Muscle of back (tissue), 11 donors: ENCODE measurements around the gene FBXO21. TPM values are rescaled to one million over a fixed set of nuclear protein-coding genes. Genes with fewer than 3 reads are reported as not detected.

Experiments
- DNase-seq, 3 donors: peaks; one replicate each; pipeline versions ENCODE4 v3.0.0 to v3.0.0-alpha.2; 2013
- polyA plus RNA-seq, 10 donors: library from polyadenylated mRNA; unstranded; fragments of 120-200 nt; gene quantifications; one replicate each; pipeline ENCODE4 v1.2.1, GENCODE V29; 2013; ENCODE audit not compliant: insufficient read length in 10 of 10

The FBXO21 gene
- polyA plus RNA-seq, 10 donors: 20.6 to 27.3 (median 23.4) TPM

DNA sequence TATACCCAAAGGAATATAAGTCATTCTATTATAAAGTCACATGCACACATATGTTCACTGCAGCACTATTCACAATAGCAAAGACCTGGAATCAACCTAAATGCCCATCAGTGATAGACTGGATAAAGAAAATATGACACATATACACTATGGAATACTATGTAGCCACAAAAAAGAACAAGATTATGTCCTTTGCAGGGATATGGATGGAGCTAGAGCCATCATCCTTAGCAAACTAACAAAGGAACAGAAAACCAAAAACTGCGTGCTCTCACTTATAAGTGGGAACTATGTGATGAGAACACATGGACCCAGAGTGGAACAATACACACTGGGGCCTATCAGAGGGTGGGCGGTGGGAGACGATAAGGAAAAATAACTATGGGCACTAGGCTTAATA, 21.3 kb downstream of the FBXO21 start:
- DNase-seq: no peak

GRCh38 chr12:117167769-117168168, 22.5 kb downstream of the FBXO21 start:
- DNase-seq: no peak

DNA sequence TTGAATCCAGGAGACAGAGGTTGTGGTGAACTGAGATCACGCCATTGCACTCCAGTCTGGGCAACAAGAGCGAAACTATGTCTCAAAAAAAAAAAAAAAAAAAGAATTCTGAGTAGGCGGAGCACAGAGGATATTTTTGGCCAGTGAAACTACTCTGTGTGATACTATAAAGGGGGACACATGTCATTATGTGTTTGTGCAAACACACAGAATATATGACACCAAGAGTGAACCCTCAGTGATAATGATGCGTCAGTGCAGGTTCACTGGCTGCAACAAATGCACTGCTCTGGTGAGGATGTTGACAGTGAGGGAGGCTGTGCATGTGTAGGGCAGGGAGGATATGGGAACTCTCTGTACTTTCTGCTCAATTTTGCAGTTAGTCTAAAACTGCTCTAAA, 24.2 kb downstream of the FBXO21 start:
- no peak for DNase-seq

GRCh38 chr12:117165342-117165741, 24.9 kb downstream of the FBXO21 start:
- DNase-seq: no peak

GRCh38 chr12:117162633-117163032, 27.6 kb downstream of the FBXO21 start:
- no peak for DNase-seq

- DNase-seq: no peak
These were observed 28.1 kb downstream of the FBXO21 start for GRCh38 chr12:117162167-117162539.

DNA sequence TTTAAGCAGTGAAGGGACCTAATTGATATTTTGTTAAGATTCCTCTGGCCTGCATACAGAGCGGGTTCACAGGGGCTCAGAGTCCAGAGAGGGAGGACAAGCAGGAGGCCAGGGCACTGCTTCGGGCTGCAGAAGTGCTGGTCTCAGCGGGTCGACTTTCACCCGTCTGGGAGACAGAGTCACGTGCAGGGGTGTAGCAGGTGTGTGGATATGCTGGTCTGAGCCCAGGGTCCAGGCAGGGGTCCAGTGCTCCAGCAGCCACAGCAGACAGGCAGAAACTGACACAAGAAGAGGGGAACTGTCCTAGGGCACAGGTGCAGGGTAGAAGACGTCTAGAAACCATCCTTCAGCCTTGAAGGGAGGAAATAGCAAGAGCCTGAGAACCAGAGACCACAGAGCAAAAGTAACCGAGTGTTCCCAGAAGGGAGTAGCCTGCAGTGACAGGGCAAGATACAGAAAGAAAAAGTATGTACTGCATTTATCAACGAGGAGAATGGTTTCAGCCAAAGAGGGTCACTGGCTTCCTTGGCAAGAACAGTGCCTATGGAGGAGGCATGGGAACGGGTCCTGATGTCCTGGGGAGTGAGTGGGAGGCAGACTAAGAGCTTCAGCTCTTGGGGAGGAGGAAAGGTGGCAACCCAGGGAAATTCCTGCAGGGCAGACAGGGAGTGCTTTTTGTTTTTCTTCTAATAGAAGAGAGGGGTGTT, 28.7 kb downstream of the FBXO21 start:
- DNase-seq: no peak

- no peak for DNase-seq
These were observed 30.6 kb downstream of the FBXO21 start for GRCh38 chr12:117159674-117160073.

GRCh38 chr12:117158911-117159553, 31.2 kb downstream of the FBXO21 start:
- DNase-seq: no peak

GRCh38 chr12:117158096-117158495, 32.2 kb downstream of the FBXO21 start:
- no peak for DNase-seq

DNA sequence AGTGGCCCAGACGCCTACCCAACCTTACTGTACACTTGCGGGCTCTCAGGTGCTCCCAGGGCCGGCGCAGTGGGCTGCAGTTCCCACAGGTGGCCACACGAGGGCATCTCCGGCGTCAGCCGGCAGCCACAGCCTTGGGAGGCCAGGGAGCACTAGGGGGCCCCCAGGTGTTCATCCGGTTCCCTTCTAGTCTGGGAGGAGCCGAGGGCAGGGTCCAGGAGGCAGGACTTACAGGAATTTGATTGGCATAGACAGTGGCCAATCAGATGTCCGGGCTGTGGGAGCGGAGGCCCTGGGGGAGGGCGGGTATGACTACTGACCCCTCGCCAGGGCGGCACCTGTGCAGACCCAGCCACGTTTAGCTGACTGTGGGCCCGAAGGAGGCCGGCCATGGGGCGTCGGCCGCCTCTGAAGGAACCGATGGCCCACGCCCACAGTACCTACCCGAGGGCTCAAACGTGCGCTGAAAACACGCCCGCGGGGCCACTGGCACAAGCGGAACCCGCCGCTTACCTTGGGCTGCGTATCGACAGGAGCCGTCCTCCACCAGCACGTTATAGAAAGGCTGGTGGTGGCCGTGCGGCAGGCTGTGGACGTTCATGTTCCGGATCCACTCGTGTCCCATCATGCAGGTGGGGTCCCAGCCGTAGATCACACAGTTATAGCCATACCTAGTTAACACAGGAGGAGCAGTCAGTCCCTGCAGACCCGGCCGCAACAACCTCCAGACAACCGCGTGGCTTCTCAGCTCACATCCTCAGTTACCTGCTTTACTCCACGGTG, 34.8 kb downstream of the FBXO21 start:
- no peak for DNase-seq

- no peak for DNase-seq
These were observed 37.2 kb downstream of the FBXO21 start for GRCh38 chr12:117152793-117153775.

- no peak for DNase-seq
These were observed 38.8 kb downstream of the FBXO21 start for GRCh38 chr12:117151403-117152031.

DNA sequence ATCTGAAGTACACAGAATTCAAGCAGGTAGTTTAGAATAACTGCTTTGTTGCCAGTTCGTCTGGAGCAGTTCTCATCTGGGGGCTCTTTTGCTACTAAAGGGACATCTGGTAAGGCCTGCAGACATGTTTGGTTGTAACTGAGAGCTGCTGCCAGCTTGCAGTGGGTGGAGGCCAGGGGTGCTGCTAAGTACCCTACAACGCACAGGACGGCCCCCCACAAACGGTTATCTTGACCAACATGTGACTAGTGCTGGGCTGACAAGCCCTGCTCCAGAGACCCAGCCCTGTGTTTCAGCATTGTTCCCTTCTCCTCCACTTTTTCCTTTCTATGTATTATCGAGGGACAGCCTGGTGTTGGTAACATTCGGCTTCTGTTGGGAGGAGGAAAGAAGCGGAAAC, 40.8 kb downstream of the FBXO21 start:
- DNase-seq: no peak

DNA sequence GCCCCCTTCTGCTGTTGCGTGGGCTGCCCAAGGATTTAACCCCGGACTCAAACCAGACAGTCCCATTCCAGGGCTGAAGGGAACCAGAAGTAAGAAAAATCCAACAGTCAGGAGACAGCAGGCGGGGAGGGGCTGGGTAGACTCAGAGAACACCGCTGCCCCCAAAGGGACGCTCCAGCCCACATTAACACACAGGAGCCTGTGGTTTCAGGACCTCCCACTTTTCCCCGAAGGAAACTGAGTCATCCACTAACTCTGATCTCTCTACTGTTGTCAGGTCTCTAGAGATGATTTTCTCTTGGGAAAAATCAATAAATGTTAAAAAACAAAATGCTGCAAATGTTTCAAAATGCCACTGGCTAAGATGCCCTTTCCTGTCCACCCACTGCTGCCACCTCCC, 41.6 kb downstream of the FBXO21 start:
- DNase-seq: no peak

GRCh38 chr12:117147639-117148038, 42.6 kb downstream of the FBXO21 start:
- DNase-seq: no peak

DNA sequence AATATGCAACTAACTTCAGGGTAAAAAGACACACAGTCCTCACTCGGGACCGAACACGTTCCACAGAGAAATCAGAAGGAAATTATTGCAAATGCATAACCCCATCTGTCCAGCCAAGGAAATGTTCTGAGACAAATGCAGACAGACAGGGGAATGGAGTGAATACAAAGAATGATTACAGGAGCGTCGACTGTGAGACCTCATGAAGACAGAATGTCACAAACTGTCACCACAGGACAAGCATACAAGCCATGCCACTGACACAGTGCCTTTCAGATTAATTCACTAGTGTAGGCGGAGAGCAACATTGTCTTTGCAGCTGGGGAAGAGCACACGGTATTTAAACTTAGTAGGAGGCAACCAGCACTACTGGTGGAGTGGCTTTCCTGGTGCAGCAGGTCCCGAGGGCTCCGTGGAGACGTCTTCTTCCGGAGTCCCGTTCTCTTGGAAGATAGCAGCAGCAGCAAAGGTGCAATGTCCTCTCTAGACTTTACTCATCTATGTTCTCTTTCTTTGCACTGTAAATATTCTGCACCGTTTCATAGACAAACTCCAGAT, 44.6 kb downstream of the FBXO21 start:
- DNase-seq: no peak

DNA sequence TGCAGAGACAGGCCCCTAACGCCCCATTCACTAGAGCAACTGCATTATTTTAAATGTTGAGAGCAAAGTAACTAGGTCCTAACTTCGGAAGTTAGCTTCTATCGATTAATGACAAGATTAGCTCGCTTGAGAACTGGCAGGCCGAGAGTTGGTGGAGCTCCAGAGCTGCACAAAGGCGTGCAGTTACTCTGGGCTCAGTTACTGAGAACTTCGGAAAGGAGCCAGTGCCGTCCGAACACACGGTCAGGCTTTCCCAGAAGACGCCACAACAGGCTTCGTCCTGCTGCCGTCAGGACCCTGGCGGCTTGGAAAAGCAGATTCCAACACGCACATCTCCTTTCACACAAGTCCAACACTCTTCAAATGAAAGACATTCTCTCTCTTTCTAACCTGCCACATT, 45.7 kb downstream of the FBXO21 start:
- no peak for DNase-seq

DNA sequence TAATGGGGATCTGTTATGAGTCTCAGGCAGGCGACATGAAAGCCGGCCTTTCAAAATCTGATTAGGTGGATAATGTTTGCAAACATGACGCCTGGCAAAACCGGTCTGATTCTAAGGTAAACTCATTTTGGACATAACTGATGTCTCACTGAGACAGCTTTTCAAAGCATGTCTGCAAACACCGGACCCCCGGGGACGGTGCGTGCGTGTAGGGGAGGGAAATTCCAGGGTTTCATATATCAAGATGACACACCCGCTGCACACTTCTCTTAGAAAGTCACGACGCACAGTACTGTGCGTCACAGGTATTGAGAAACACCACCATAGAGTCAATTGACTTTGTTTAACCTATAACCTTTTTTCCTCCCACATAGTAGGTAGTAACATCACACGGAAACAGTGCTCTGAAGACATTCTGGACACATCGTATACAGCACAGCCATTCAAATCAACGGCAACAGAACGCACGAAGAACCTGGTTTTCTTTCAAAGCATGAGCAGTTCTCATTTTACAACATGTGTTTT, 47.2 kb downstream of the FBXO21 start:
- no peak for DNase-seq

DNA sequence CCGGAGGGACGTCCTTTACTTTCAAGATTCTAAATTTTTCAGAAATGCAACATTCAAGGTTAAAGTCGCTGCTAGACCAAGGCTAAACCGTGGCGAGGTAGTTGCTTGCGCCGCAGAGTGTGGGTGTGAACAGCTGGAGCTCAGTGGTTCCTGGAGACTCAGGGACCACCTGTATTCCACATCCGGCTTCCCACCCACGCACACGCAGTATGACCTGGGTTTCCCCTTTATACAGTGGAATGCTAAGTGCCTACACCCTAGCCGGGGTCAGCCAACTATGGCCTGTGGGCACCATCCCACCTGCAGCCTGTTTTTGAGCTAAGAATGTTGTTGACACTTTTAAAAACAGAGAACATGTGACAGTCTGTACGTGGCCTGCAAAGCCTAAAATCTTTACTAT, 48.2 kb downstream of the FBXO21 start:
- DNase-seq: no peak
